Activated T-cell treated with anti-CD3 and anti-CD28 coated beads, Interleukin-2, amount 50 U/mL, for 72 hours (primary cell): Measurements from ENCODE around the gene CHL1. TPM values are rescaled to one million over a fixed set of nuclear protein-coding genes. Genes with fewer than 3 reads are reported as not detected.

Experiments
- ATAC-seq, 2 donors: fragments of 150-1000 bp; cut with Tn5 transposase; replicated peaks in 1 of 2; 2 replicates each; pipeline ENCODE4 v1.10.0; 2021; ENCODE audit warnings: moderate library complexity in 2 of 2, mild to moderate bottlenecking in 1 of 2
- DNase-seq, 2 donors: peaks; one replicate each; pipeline ENCODE4 v3.0.0; 2021 to 2022; ENCODE audit warnings: mixed read lengths in 1 of 2
- H3K27ac Mint-ChIP-seq: one replicate; pipeline ENCODE4 v1.8.0; 2022; ENCODE audit warnings: mild to moderate bottlenecking, moderate library complexity, mixed read lengths
- H3K27me3 Mint-ChIP-seq: one replicate; pipeline ENCODE4 v1.8.0; 2022; ENCODE audit warnings: low read depth, mixed read lengths
- H3K36me3 Mint-ChIP-seq, 2 donors: one replicate each; pipeline ENCODE4 v1.8.0; 2022; ENCODE audit warnings: mixed read lengths in 2 of 2, mild to moderate bottlenecking in 1 of 2; ENCODE audit not compliant: insufficient read depth in 2 of 2
- H3K4me1 Mint-ChIP-seq: one replicate; pipeline ENCODE4 v1.8.0; 2022; ENCODE audit warnings: low read depth, mixed read lengths
- H3K4me3 Mint-ChIP-seq, 2 donors: one replicate each; pipeline ENCODE4 v1.8.0; 2022; ENCODE audit warnings: mild to moderate bottlenecking in 2 of 2, mixed read lengths in 2 of 2, moderate library complexity in 2 of 2
- H3K9me3 Mint-ChIP-seq, 2 donors: one replicate each; pipeline ENCODE4 v1.8.0; 2022; ENCODE audit warnings: mixed read lengths in 2 of 2
- total RNA-seq, 2 donors: library from RNA; stranded (reverse); gene quantifications; one replicate each; pipeline ENCODE4 v1.2.3, GENCODE V29; 2022

CHL1 gene
- total RNA-seq, 2 donors from 2014 or later, result not detected

GRCh38 chr3:236881-237280, 40.3 kb downstream of the CHL1 start:
- no peak overlapping the region for H3K27ac Mint-ChIP-seq
- ATAC-seq (no peak), DNase-seq (no peak)
- H3K27me3 Mint-ChIP-seq, result no peaks in the 10 kb centered on the region
- H3K4me3 Mint-ChIP-seq, result no peak overlapping the region
- H3K4me1 Mint-ChIP-seq, result no peaks in the 10 kb centered on the region
- peaks cover 2% of the 10 kb centered on the region in 2 donors for H3K9me3 Mint-ChIP-seq
- H3K36me3 Mint-ChIP-seq, result no peaks in the 10 kb centered on the region

DNA sequence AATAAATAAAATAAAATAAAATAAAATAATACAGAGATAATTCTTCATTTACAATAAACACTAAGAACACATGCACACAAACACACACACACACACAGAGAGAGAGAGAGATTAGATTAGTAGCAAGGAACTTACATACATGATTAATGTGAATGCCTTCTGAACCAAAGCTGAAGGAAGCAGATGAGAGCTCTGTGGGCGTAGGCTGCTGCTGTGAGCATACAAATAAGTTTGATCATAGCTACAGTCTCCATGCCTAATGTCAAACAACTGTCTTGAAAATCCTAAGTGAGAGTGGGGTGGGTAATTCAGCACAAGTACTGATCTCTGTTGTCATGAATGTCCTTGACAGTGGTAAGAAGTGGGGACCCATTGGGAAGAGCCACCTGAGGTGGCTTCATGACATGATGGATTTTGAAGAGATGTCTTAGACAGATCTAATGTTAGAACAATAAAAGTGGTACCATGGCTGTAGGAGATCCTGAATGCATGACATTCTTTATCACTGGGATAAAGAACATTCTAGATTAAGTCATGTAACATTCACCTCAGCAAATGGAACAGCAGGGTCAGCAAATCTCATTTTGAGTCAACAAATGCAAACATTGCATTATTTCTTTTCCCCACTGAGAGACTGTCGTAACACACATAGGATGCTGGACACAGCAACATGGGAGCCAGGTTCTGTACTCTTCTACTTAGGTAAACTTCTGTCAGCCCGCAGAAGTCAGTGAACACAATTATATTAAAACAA, 46.2 kb downstream of the CHL1 start:
- Mint-ChIP-seq H3K4me1 (no peaks in the 10 kb centered on the region), H3K36me3 (no peaks in the 10 kb centered on the region), H3K27me3 (no peaks in the 10 kb centered on the region), H3K4me3 (no peak overlapping the region), H3K27ac (no peak overlapping the region), H3K9me3 (peaks cover 6 to 9% of the 10 kb centered on the region in 2 donors)
- no peak for DNase-seq
- no peak for ATAC-seq

DNA sequence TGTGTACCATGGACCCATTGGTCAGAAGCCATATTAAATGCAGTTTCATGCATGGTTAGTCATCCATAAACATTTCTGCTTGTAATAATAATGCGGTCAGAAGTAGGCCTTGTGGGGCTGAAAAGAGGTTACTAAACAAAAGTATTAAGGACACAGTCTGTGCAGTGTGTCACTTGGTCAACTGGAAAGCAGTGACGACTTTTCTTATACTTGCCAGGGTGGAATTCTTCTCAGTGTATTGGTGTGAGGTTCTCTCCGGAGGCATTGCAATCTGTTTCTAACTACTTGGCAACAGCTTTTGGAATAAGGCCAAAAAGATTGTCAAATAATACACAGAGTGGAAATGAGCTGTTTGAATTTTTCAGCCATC, 46.8 kb downstream of the CHL1 start:
- no peak overlapping the region for H3K4me3 Mint-ChIP-seq
- H3K4me1 Mint-ChIP-seq, result no peaks in the 10 kb centered on the region
- no peaks in the 10 kb centered on the region for H3K36me3 Mint-ChIP-seq
- DNase-seq, result no peak
- no peak overlapping the region for H3K27ac Mint-ChIP-seq
- ATAC-seq, result no peak
- no peaks in the 10 kb centered on the region for H3K27me3 Mint-ChIP-seq
- peaks cover 6 to 9% of the 10 kb centered on the region in 2 donors for H3K9me3 Mint-ChIP-seq

- ATAC-seq (no peak), DNase-seq (no peak)
- Mint-ChIP-seq H3K27ac (no peak overlapping the region), H3K9me3 (peaks cover 6 to 9% of the 10 kb centered on the region in 2 donors), H3K36me3 (no peaks in the 10 kb centered on the region), H3K27me3 (no peaks in the 10 kb centered on the region), H3K4me3 (no peak overlapping the region), H3K4me1 (no peaks in the 10 kb centered on the region)
Observed at GRCh38 chr3:244041-244440, 47.5 kb downstream of the CHL1 start.

- Mint-ChIP-seq H3K27ac (no peak overlapping the region), H3K4me3 (no peak overlapping the region), H3K27me3 (no peaks in the 10 kb centered on the region), H3K4me1 (no peaks in the 10 kb centered on the region), H3K36me3 (no peaks in the 10 kb centered on the region), H3K9me3 (peaks cover 0 to 2% of the 10 kb centered on the region in 2 donors)
- ATAC-seq (no peak), DNase-seq (no peak)
Observed at GRCh38 chr3:247916-248315, 51.4 kb downstream of the CHL1 start.

GRCh38 chr3:248864-249520, 52.4 kb downstream of the CHL1 start:
- Mint-ChIP-seq H3K9me3 (no peaks in the 10 kb centered on the region), H3K4me1 (no peaks in the 10 kb centered on the region)
- no peak for ATAC-seq

DNA sequence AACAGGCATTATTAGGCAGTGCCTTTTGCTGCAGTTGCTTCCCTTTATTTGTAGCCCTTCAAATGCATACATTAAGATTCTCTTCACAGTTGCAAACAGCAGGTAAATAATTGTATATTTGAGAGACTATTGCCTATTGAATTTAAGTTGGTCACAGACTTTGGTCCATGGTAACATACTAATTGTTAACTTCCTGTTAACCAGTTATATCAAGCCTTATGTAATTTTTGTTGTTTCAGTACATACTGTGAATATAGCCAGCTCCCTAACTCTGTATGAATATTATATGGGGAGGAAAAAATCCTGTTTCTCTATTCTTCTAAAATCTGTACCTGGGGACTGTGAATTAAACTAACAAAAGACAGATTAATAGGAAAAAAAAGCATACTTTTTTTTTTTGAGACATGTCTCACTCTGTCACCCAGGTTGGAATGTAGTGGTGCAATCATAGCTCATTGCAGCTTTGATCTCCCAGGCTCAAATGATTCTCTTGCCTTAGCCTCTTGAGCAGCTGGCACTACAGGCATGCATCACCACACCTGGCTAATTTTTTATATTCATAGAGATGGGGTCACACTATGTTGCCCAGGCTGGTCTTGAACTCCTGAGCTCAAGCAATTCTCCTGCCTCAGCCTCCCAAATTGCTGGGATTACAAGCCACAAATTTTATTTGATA, 53.2 kb downstream of the CHL1 start:
- H3K27me3 Mint-ChIP-seq, result no peaks in the 10 kb centered on the region
- no peak overlapping the region for H3K27ac Mint-ChIP-seq
- DNase-seq (no peak), ATAC-seq (no peak)
- H3K4me3 Mint-ChIP-seq, result no peak overlapping the region
- H3K36me3 Mint-ChIP-seq, result no peaks in the 10 kb centered on the region
- no peaks in the 10 kb centered on the region for H3K4me1 Mint-ChIP-seq
- H3K9me3 Mint-ChIP-seq, result no peaks in the 10 kb centered on the region

More at GRCh38 chr3:248864-249520, 52.4 kb downstream of the CHL1 start:
- no peak for DNase-seq
- Mint-ChIP-seq H3K27me3 (no peaks in the 10 kb centered on the region), H3K4me3 (no peak overlapping the region), H3K27ac (no peak overlapping the region), H3K36me3 (no peaks in the 10 kb centered on the region)

DNA sequence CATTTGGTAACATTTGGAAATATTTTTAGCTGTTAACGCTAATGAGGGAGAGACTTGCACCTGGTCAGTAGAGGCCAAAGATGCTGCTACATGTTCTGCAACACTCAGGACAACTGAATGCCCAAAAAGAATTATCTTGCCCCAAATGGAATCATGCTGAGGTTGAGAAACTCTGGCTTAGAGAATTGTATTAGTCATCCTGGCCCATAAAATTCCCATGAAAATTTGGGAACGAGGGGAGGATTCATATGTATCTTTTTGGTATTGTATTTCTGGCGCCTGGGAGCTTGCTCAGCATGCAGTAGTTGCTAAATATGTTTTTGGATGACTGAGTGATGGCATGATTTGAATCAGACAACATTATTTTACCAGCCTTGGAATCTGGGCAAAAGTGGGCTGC, 59.9 kb downstream of the CHL1 start:
- Mint-ChIP-seq H3K9me3 (peaks cover 2% of the 10 kb centered on the region in 2 donors), H3K4me1 (no peaks in the 10 kb centered on the region), H3K27me3 (no peaks in the 10 kb centered on the region), H3K36me3 (no peaks in the 10 kb centered on the region), H3K4me3 (no peak overlapping the region), H3K27ac (no peak overlapping the region)
- DNase-seq (no peak), ATAC-seq (no peak)

GRCh38 chr3:257826-258225, 61.3 kb downstream of the CHL1 start:
- Mint-ChIP-seq H3K27ac (no peak overlapping the region), H3K27me3 (no peaks in the 10 kb centered on the region), H3K9me3 (peaks cover 2% of the 10 kb centered on the region in 2 donors), H3K36me3 (no peaks in the 10 kb centered on the region), H3K4me1 (no peaks in the 10 kb centered on the region), H3K4me3 (no peak overlapping the region)
- DNase-seq (no peak), ATAC-seq (no peak)

- H3K4me3 Mint-ChIP-seq, result no peak overlapping the region
Observed at GRCh38 chr3:260898-261297, 64.3 kb downstream of the CHL1 start.

DNA sequence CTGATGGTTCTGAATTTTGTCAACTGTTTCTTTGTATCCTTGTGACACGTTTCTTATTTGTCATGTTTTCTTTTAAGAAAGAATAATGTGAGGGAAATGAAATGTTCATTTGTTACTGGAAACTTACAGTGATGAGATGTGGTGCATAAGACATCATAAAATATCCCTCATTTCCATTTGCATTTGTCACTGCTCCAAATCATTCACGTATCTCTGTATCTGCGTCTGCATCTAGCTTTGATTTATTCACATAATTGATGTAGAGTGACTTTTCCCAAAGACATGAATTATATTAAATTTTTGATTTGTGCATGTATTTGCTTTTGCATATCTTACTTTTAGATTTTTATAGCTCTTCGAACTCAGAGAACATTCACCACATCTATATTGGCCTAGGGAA, 66.8 kb downstream of the CHL1 start:
- ATAC-seq, result no peak
- no peaks in the 10 kb centered on the region for H3K27me3 Mint-ChIP-seq
- no peaks in the 10 kb centered on the region for H3K4me1 Mint-ChIP-seq
- DNase-seq, result no peak
- H3K27ac Mint-ChIP-seq, result no peak overlapping the region
- peaks cover 2% of the 10 kb centered on the region in 2 donors for H3K9me3 Mint-ChIP-seq
- H3K36me3 Mint-ChIP-seq, result no peaks in the 10 kb centered on the region
- no peak overlapping the region for H3K4me3 Mint-ChIP-seq

More at GRCh38 chr3:260898-261297, 64.3 kb downstream of the CHL1 start:
- Mint-ChIP-seq H3K27me3 (no peaks in the 10 kb centered on the region), H3K4me1 (no peaks in the 10 kb centered on the region), H3K27ac (no peak overlapping the region), H3K9me3 (peaks cover 2% of the 10 kb centered on the region in 2 donors), H3K36me3 (no peaks in the 10 kb centered on the region)
- no peak for ATAC-seq
- DNase-seq, result no peak

DNA sequence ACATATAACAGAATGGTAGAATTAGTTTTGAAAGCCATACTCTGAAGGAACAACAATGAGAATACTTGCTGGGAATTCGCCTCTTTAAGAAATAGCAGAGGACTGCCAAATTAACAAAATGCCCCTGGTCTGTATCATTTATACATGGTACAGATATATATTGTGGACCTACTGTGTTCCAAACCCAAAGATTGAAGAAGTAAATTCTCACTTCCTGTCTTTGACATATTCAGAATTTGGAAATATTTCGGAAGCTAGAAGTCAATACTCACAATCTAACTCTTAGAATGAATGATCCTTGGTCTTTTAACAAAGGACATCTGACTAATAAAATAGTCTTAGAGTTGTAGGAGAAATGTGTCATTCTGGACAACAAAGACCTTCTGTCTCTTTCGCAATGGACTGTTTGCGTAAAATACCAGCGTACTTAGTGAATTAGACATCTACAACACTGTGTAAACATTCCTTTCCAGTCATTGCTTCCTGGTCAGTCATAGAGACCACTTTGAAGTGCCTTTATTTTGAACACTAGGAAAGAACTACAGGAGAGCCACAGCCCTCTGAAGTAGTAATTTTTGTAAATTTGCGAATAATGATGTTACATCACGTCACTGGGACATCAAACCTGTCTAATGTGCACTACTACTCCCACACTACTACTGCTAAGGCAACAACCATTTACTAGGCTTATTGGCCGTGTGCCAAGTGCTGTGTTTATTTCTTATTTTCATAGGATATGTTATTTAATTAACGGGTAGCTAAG, 68.0 kb downstream of the CHL1 start:
- Mint-ChIP-seq H3K4me3 (no peak overlapping the region), H3K9me3 (peaks cover 2% of the 10 kb centered on the region in 2 donors), H3K27ac (no peak overlapping the region), H3K4me1 (no peaks in the 10 kb centered on the region), H3K36me3 (no peaks in the 10 kb centered on the region), H3K27me3 (no peaks in the 10 kb centered on the region)
- DNase-seq (no peak), ATAC-seq (no peak)

DNA sequence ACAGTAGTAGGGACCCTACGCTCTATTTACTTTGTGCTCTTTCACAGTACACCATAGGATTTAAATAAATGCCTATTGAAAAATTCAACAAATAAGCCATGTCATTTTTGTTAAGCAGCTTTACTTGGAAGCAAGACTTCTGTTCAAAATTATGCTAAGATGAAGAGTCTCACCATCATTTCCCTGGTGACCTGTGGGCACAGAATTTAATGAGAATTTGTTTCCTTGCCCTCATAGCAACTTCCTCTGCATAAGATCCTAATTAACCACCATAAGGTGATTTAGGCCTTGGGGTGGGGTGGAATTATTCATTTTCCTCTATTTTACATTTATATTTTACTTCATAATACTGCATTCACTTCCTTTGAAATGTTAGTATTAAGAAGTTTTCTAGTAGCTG, 70.5 kb downstream of the CHL1 start:
- Mint-ChIP-seq H3K27ac (no peak overlapping the region), H3K36me3 (no peaks in the 10 kb centered on the region), H3K27me3 (no peaks in the 10 kb centered on the region), H3K4me1 (no peaks in the 10 kb centered on the region), H3K4me3 (no peak overlapping the region), H3K9me3 (peaks cover 2 to 4% of the 10 kb centered on the region in 2 donors)
- ATAC-seq (no peak), DNase-seq (no peak)
